H1 (cell line): ENCODE measurements around the gene PCNX4. TPM values are rescaled to one million over a fixed set of nuclear protein-coding genes. Genes with fewer than 3 reads are reported as not detected.
A peak's percentile ranks its signal among the peaks of the same experiment; 100 is the strongest.

Source experiments
- CTCF ChIA-PET: fragments of 300-600 bp; sonication (Branson Sonifier 250); formaldehyde crosslinking; loops from one replicate; lab custom pipeline; 2021; ENCODE audit not compliant: partially characterized antibody; lab: Charles Lee
- POLR2A ChIA-PET: fragments of 300-600 bp; sonication (Branson Sonifier 250); formaldehyde crosslinking; loops from one replicate; lab custom pipeline; 2021; ENCODE audit warnings: inconsistent platforms; ENCODE audit not compliant: partially characterized antibody; lab: Charles Lee
- DNase-seq, 2 experiments: peaks; one replicate each; pipeline versions ENCODE4 v3.0.0 to v3.0.0-alpha.2; 2010 to 2022; ENCODE audit warnings: low spot score in 2 of 2, low read depth in 1 of 2, mixed read lengths in 1 of 2
- FAIRE-seq: peaks from 2 replicates; lab custom pipeline; 2011; peaks lifted over from hg19 to GRCh38; lab: Jason Lieb, UNC
- H2AFZ ChIP-seq: 2 replicates; pipeline ENCODE4 v1.8.1; 2012; ENCODE audit warnings: low read length, inconsistent platforms
- H2AK5ac ChIP-seq: 2 replicates; pipeline ENCODE4 v1.6.1; 2013; ENCODE audit warnings: low read depth, low read length
- H2BK120ac ChIP-seq: replicated peaks from 2 replicates; pipeline ENCODE3; 2013; ENCODE audit warnings: low read depth, low read length, inconsistent platforms
- H2BK12ac ChIP-seq: 2 replicates; pipeline ENCODE4 v1.6.1; 2013; ENCODE audit warnings: low read depth, low read length
- H2BK15ac ChIP-seq: 2 replicates; pipeline ENCODE4 v1.6.1; 2013; ENCODE audit warnings: low read length
- H2BK20ac ChIP-seq: 2 replicates; pipeline ENCODE4 v1.6.1; 2013; ENCODE audit warnings: low read length
- H2BK5ac ChIP-seq: 2 replicates; pipeline ENCODE4 v1.6.1; 2013; ENCODE audit warnings: low read depth, low read length
- H3K14ac ChIP-seq: 2 replicates; pipeline ENCODE4 v1.6.1; 2013; ENCODE audit warnings: inconsistent platforms; ENCODE audit not compliant: insufficient read length
- H3K18ac ChIP-seq: 2 replicates; pipeline ENCODE4 v1.6.1; 2013; ENCODE audit warnings: low read length; ENCODE audit errors: extremely low read depth
- H3K23ac ChIP-seq: 2 replicates; pipeline ENCODE4 v1.6.1; 2013; ENCODE audit warnings: inconsistent platforms; ENCODE audit not compliant: insufficient read length
- H3K23me2 ChIP-seq: 2 replicates; pipeline ENCODE4 v1.6.1; 2013; ENCODE audit warnings: low read depth, low read length
- H3K27ac ChIP-seq: 2 replicates; pipeline ENCODE4 v1.6.1; 2011; ENCODE audit warnings: low read depth, low read length, inconsistent platforms
- H3K27me3 ChIP-seq, 4 experiments: replicated peaks in 1 of 4; 1 replicate in 1 of 4; 2 replicates in 3 of 4; pipeline versions ENCODE4 v1.6.1 to v1.8.1; 2011 to 2013; ENCODE audit warnings: low read length in 3 of 4, mild to moderate bottlenecking in 3 of 4, inconsistent platforms in 2 of 4, mixed read lengths in 2 of 4, moderate library complexity in 1 of 4; ENCODE audit not compliant: control insufficient read depth in 3 of 4, insufficient read depth in 3 of 4; ENCODE audit errors: extremely low read depth in 1 of 4
- H3K36me3 ChIP-seq, 4 experiments: 2 replicates each; pipeline versions ENCODE4 v1.6.1 to v1.8.1; 2011 to 2013; ENCODE audit warnings: mild to moderate bottlenecking in 4 of 4, low read length in 3 of 4, moderate library complexity in 2 of 4, control low read depth in 1 of 4, inconsistent platforms in 1 of 4; ENCODE audit not compliant: insufficient read depth in 4 of 4, control insufficient read depth in 2 of 4
- H3K4ac ChIP-seq: replicated peaks from 2 replicates; pipeline ENCODE3; 2013; ENCODE audit warnings: low read length, low read depth, mixed read lengths, inconsistent platforms; ENCODE audit not compliant: insufficient read length
- H3K4me1 ChIP-seq, 4 experiments: replicated peaks in 1 of 4; 1 replicate in 1 of 4; 2 replicates in 3 of 4; pipeline versions ENCODE4 v1.6.1 to v1.8.1; 2011 to 2013; ENCODE audit warnings: low read length in 3 of 4, inconsistent platforms in 2 of 4, mixed read lengths in 1 of 4; ENCODE audit not compliant: insufficient read depth in 4 of 4, control insufficient read depth in 3 of 4
- H3K4me2 ChIP-seq, 2 experiments: 2 replicates each; pipeline versions ENCODE4 v1.6.1 to v1.8.1; 2011 to 2013; ENCODE audit warnings: low read depth in 2 of 2, low read length in 2 of 2, control low read depth in 1 of 2, inconsistent platforms in 1 of 2, mild to moderate bottlenecking in 1 of 2; ENCODE audit not compliant: insufficient read depth in 1 of 2
- H3K4me3 ChIP-seq, 4 experiments: fragments of 200-600, 300-600 bp in 1 of 4; sonication (generic), shearing (Covaris generic), sonication (Bioruptor Twin) in 1 of 4; 2 replicates each; pipeline versions ENCODE4 v1.5.1 to v1.8.1; 2011 to 2016; ENCODE audit warnings: low read length in 4 of 4, low read depth in 3 of 4, control low read depth in 2 of 4, inconsistent platforms in 2 of 4, mild to moderate bottlenecking in 2 of 4, mixed read lengths in 1 of 4, moderate library complexity in 1 of 4; ENCODE audit not compliant: insufficient read depth in 2 of 4; ENCODE audit errors: extremely low read depth in 1 of 4
- H3K56ac ChIP-seq: replicated peaks from 2 replicates; pipeline ENCODE3; 2013; ENCODE audit warnings: low read depth, mild to moderate bottlenecking, mixed read lengths, low read length, inconsistent platforms; ENCODE audit not compliant: insufficient read length
- H3K79me1 ChIP-seq: 2 replicates; pipeline ENCODE4 v1.6.1; 2013; ENCODE audit warnings: low read depth, low read length, control low read depth
- H3K79me2 ChIP-seq, 2 experiments: 2 replicates each; pipeline versions ENCODE4 v1.6.1 to v1.8.1; 2012 to 2013; ENCODE audit warnings: low read length in 2 of 2, mild to moderate bottlenecking in 2 of 2, inconsistent platforms in 1 of 2; ENCODE audit not compliant: insufficient read depth in 2 of 2, control insufficient read depth in 1 of 2
- H3K9ac ChIP-seq, 4 experiments: replicated peaks in 1 of 4; 1 replicate in 1 of 4; 2 replicates in 3 of 4; pipeline versions ENCODE4 v1.6.1 to v1.8.1; 2011 to 2013; ENCODE audit warnings: low read depth in 3 of 4, low read length in 3 of 4, control low read depth in 2 of 4, mild to moderate bottlenecking in 2 of 4, moderate library complexity in 2 of 4, inconsistent platforms in 1 of 4; ENCODE audit errors: extremely low read depth in 1 of 4
- H3K9me3 ChIP-seq, 2 experiments: 2 replicates each; pipeline versions ENCODE4 v1.6.1 to v1.8.1; 2012 to 2013; ENCODE audit warnings: mild to moderate bottlenecking in 2 of 2, moderate library complexity in 2 of 2, control low read depth in 1 of 2, inconsistent platforms in 1 of 2, low read depth in 1 of 2, low read length in 1 of 2, mixed read lengths in 1 of 2; ENCODE audit not compliant: insufficient read depth in 2 of 2
- H4K20me1 ChIP-seq, 2 experiments: replicated peaks in 1 of 2; 2 replicates each; pipeline versions ENCODE3 to v1.8.1; 2011 to 2013; ENCODE audit warnings: inconsistent platforms in 2 of 2, low read length in 2 of 2, mild to moderate bottlenecking in 1 of 2; ENCODE audit not compliant: insufficient read depth in 2 of 2, control insufficient read depth in 1 of 2
- H4K5ac ChIP-seq: 2 replicates; pipeline ENCODE4 v1.6.1; 2013; ENCODE audit warnings: low read length, low read depth, mixed read lengths, inconsistent platforms; ENCODE audit not compliant: insufficient read length
- H4K8ac ChIP-seq: 2 replicates; pipeline ENCODE4 v1.8.0; 2013; ENCODE audit warnings: mild to moderate bottlenecking, moderate library complexity, low read length, inconsistent platforms; ENCODE audit not compliant: insufficient read depth; ENCODE audit errors: extremely low read depth
- H4K91ac ChIP-seq: replicated peaks from 2 replicates; pipeline ENCODE3; 2013; ENCODE audit warnings: low read length, mixed read lengths, inconsistent platforms; ENCODE audit not compliant: insufficient read length
- CBX8 ChIP-seq: fragments of 300-800, 300-1000 bp; sonication (generic); IDR thresholded peaks from 2 replicates; pipeline ENCODE4 v1.7.1; 2016; ENCODE audit warnings: low read depth, low read length, borderline replicate concordance
- EGR1 ChIP-seq: IDR thresholded peaks from 2 replicates; pipeline ENCODE4 v1.6.1; 2011; ENCODE audit warnings: low read depth, low read length, borderline replicate concordance
- HDAC2 ChIP-seq, 2 experiments: fragments of 300-600 bp in 1 of 2; sonication (generic) in 1 of 2; IDR thresholded peaks; 2 replicates each; pipeline ENCODE4 v1.6.1; 2011 to 2012; ENCODE audit warnings: low read depth in 2 of 2, low read length in 2 of 2, mild to moderate bottlenecking in 2 of 2, moderate library complexity in 2 of 2, borderline replicate concordance in 1 of 2, inconsistent platforms in 1 of 2
- KDM1A ChIP-seq: fragments of 200-600, 300-600 bp; sonication (generic); IDR thresholded peaks from 2 replicates; pipeline ENCODE4 v1.7.1; 2016; ENCODE audit warnings: mild to moderate bottlenecking, low read length, borderline replicate concordance
- KDM4A ChIP-seq: IDR thresholded peaks from one replicate; pipeline ENCODE4 v1.7.1; 2012; ENCODE audit warnings: low read depth, mild to moderate bottlenecking, moderate library complexity, low read length, inconsistent platforms; ENCODE audit not compliant: severe bottlenecking
- KDM5A ChIP-seq: fragments of 200-600 bp; IDR thresholded peaks from 2 replicates; pipeline ENCODE4 v1.7.1; 2012; ENCODE audit warnings: mild to moderate bottlenecking, low read length, inconsistent platforms, mixed read lengths
- POLR2A ChIP-seq, 2 experiments: IDR thresholded peaks; 1 replicate in 1 of 2; 2 replicates in 1 of 2; pipeline ENCODE4 v1.6.1; 2011; ENCODE audit warnings: low read depth in 2 of 2, low read length in 2 of 2, mild to moderate bottlenecking in 2 of 2; ENCODE audit errors: control extremely low read depth in 1 of 2
- SAP30 ChIP-seq: fragments of 300-600 bp; sonication (generic); IDR thresholded peaks from 2 replicates; pipeline ENCODE4 v1.7.1; 2012; ENCODE audit warnings: low read length, moderate library complexity, mild to moderate bottlenecking, inconsistent platforms; ENCODE audit not compliant: insufficient read depth, insufficient replicate concordance
- TBP ChIP-seq: IDR thresholded peaks from 2 replicates; pipeline ENCODE4 v1.6.1; 2011; ENCODE audit warnings: low read depth, low read length, improper control_type of control experiment
- USF2 ChIP-seq: IDR thresholded peaks from 2 replicates; pipeline ENCODE4 v1.6.1; 2011; ENCODE audit warnings: low read length, improper control_type of control experiment
- WGBS, 2 experiments: shearing (Covaris generic) in 1 of 2; methylation state at CpG; one replicate each; pipeline versions ENCODE4 v1.1.6 to v1.1.7; 2013 to 2015; ENCODE audit warnings: low lambda C conversion rate in 2 of 2, mixed read lengths in 2 of 2, inconsistent platforms in 1 of 2, low coverage in 1 of 2, missing lambda C conversion rate in 1 of 2; ENCODE audit not compliant: insufficient replicate concordance in 2 of 2, insufficient coverage in 1 of 2, insufficient read length in 1 of 2; ENCODE audit errors: extremely low coverage in 1 of 2, missing lambda C conversion rate in 1 of 2; 5-methylcytosine and 5-hydroxymethylcytosine counted together
- polyA plus RNA-seq, 7 experiments: library from polyadenylated mRNA; depleted of rRNA in 3 of 7; stranded (reverse) in 5 of 7; unstranded in 2 of 7; fragments of >200 nt in 5 of 7; fragments of 200-250 nt in 2 of 7; gene quantifications; 1 replicate in 5 of 7; 2 replicates in 1 of 7; 4 replicates in 1 of 7; pipeline versions ENCODE4 v1.2.1 to v1.2.3, GENCODE V29; 2011 to 2013; ENCODE audit warnings: missing spikeins in 2 of 7, mixed read lengths in 2 of 7
- total RNA-seq: library from RNA; stranded (reverse); fragmentation: NEBNext Ultra II Directional; extraction: Animal tissue kit (Norgen Biotek cat#: 25700); gene quantifications from 2 replicates; pipeline ENCODE4 v1.2.1, GENCODE V29; 2021
- TF ChIP-seq, protein P1 (sequence below): IDR thresholded peaks from 2 replicates; pipeline ENCODE4 v1.6.1; 2012; ENCODE audit warnings: inconsistent platforms

Gene PCNX4
- total and polyA plus RNA-seq, 2 of the 8 experiments (the other 6 are each of a cell fraction or from before 2014, with no cell fraction given) = 28.4 to 35.5 TPM

GRCh38 chr14:60051721-60052221, 40.0 kb upstream of the PCNX4 start:
- Histone ChIP-seq H3K4ac (no peak overlapping the region), H4K91ac (no peak overlapping the region), H2BK20ac (no peak overlapping the region), H3K23ac (no peak overlapping the region), H3K14ac (no peak overlapping the region), H2BK12ac (no peak overlapping the region), H4K8ac (no peak overlapping the region), H3K4me1 (no peaks in the 10 kb centered on the region), H3K4me3 (no peak overlapping the region), H2BK120ac (no peak overlapping the region), H3K9me3 (no peaks in the 10 kb centered on the region), H3K27me3 (no peaks in the 10 kb centered on the region), H3K9ac (no peak overlapping the region), H4K5ac (no peak overlapping the region), H3K23me2 (no peaks in the 10 kb centered on the region), H3K79me2 (no peaks in the 10 kb centered on the region), H2BK15ac (no peak overlapping the region), H3K79me1 (no peaks in the 10 kb centered on the region), H3K4me2 (no peak overlapping the region), H4K20me1 (no peaks in the 10 kb centered on the region), H3K56ac (no peak overlapping the region), H2AFZ (peak overlapping the region; percentile 67), H3K27ac (no peak overlapping the region), H3K18ac (no peak overlapping the region), H2BK5ac (no peak overlapping the region), H2AK5ac (no peak overlapping the region), H3K36me3 (no peaks in the 10 kb centered on the region)
- CTCF ChIA-PET = interaction anchor here (1.6 kb wide), 1 partner anchor 132 kb away, joined by 6 read pairs; no protein-coding TSS in a partner anchor
- FAIRE-seq (no peak), DNase-seq (no peak)
- 90% methylated on average over 3 of the region's 3 CpGs; no CpG with 5 or more reads in 1 of the 2 experiments for WGBS, 2 experiments
- POLR2A ChIA-PET = no interaction called here
- TF ChIP-seq POLR2A (IDR thresholded peaks at IDR 0.05; ENCODE audit: control extremely low read depth in 1 of 2, low read depth in 2 of 2, low read length in 2 of 2) (no peak), CBX8 (no peak), KDM4A (no peak), TBP (no peak), USF2 (no peak), KDM1A (no peak), KDM5A (no peak), HDAC2 (IDR thresholded peaks at IDR 0.05; ENCODE audit: borderline replicate concordance in 1 of 2, low read depth in 2 of 2, low read length in 2 of 2) (no peak), SAP30 (no peak), EGR1 (no peak)
- TF ChIP-seq, protein P1, sequence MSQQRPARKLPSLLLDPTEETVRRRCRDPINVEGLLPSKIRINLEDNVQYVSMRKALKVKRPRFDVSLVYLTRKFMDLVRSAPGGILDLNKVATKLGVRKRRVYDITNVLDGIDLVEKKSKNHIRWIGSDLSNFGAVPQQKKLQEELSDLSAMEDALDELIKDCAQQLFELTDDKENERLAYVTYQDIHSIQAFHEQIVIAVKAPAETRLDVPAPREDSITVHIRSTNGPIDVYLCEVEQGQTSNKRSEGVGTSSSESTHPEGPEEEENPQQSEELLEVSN = no peak
